Activated CD4-positive, alpha-beta T cell treated with anti-CD3 and anti-CD28 coated beads, Interleukin-10, Interleukin-2, amounts not matched to agents 100 ng/mL and 50 ng/mL, durations not matched to agents 16 hours and 8 hours (primary cell): ENCODE results near the gene WDFY4.
A peak's percentile ranks its signal among the peaks of the same experiment; 100 is the strongest.

Experiments used
- DNase-seq: peaks from one replicate; pipeline ENCODE4 v3.0.0-alpha.2; 2020

WDFY4 gene

GRCh38 chr10:48655411-48656240 is 29.0 kb upstream of the WDFY4 start:
- no peak for DNase-seq

- peak; percentile 94 for DNase-seq
Measured at GRCh38 chr10:48656241-48656913, 28.3 kb upstream of the WDFY4 start.

GRCh38 chr10:48656914-48657305 is 27.8 kb upstream of the WDFY4 start:
- DNase-seq: no peak

GRCh38 chr10:48657416-48657815 is 27.3 kb upstream of the WDFY4 start:
- DNase-seq: no peak

- peak; percentile 70 for DNase-seq
Measured at GRCh38 chr10:48658243-48658974, 26.3 kb upstream of the WDFY4 start.

GRCh38 chr10:48658975-48659269 is 25.8 kb upstream of the WDFY4 start:
- DNase-seq: no peak

GRCh38 chr10:48659790-48660189 is 24.9 kb upstream of the WDFY4 start:
- DNase-seq: no peak

- DNase-seq: no peak
Measured at GRCh38 chr10:48661441-48661840, 23.2 kb upstream of the WDFY4 start.

- DNase-seq: no peak
Measured at GRCh38 chr10:48667960-48668590, 16.6 kb upstream of the WDFY4 start.

GRCh38 chr10:48670978-48671913 is 13.4 kb upstream of the WDFY4 start:
- no peak for DNase-seq

GRCh38 chr10:48671914-48672595 is 12.6 kb upstream of the WDFY4 start:
- DNase-seq: no peak

- DNase-seq: no peak
Measured at GRCh38 chr10:48672596-48673265, 11.9 kb upstream of the WDFY4 start.

- DNase-seq: no peak
Measured at GRCh38 chr10:48677625-48678024, 7.0 kb upstream of the WDFY4 start.

- DNase-seq: no peak
Measured at GRCh38 chr10:48678041-48678440, 6.6 kb upstream of the WDFY4 start.

- DNase-seq: no peak
Measured at GRCh38 chr10:48681740-48682139, 2.9 kb upstream of the WDFY4 start.

GRCh38 chr10:48682265-48682664 is 2.4 kb upstream of the WDFY4 start:
- DNase-seq: no peak

- DNase-seq: no peak
Measured at GRCh38 chr10:48683424-48683823, 1.2 kb upstream of the WDFY4 start.

- no peak for DNase-seq
Measured at GRCh38 chr10:48683868-48684267, 805 bp upstream of the WDFY4 start.

- no peak for DNase-seq
Measured at GRCh38 chr10:48684463-48684791, 246 bp upstream of the WDFY4 start.

GRCh38 chr10:48685731-48686130 is 1.1 kb downstream of the WDFY4 start:
- DNase-seq: no peak
